HL-60 (cell line): ENCODE measurements around the gene CATSPERE.

Source experiments
- GABPA ChIP-seq: IDR thresholded peaks from 2 replicates; pipeline ENCODE4 v1.6.1; 2012; ENCODE audit warnings: low read depth
- POLR2AphosphoS5 ChIP-seq: IDR thresholded peaks from 2 replicates; pipeline ENCODE4 v1.6.1; 2012; ENCODE audit warnings: low read depth
- TF ChIP-seq, protein P1 (sequence below): IDR thresholded peaks from one replicate; pipeline ENCODE4 v1.5.1; 2011; ENCODE audit warnings: low read length, control low read depth, inconsistent platforms; ENCODE audit not compliant: insufficient read depth
- TF ChIP-seq, protein P2 (sequence below): IDR thresholded peaks from 2 replicates; pipeline ENCODE4 v1.6.1; 2012; ENCODE audit warnings: low read depth; ENCODE audit not compliant: insufficient replicate concordance

DNA sequence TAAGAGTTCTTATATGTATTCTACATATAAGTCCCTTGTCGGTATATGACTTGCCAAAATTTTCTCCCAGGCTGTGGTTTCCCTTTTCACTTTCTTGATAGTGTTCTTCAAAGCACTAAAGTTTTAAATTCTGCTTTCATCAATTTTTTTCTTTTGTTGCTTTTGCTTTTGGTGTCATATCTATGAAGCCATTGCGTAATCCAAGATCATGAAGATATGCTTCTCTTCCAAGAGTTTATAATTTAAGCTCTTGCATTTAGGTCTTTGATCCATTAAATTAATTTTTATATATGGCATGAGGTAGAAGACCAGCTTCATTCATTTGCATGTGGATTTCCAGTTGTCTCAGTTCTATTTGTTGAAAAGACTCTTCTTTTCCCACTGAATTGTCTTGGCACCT, 214.1 kb downstream of the CATSPERE start:
- TF ChIP-seq, protein P1, sequence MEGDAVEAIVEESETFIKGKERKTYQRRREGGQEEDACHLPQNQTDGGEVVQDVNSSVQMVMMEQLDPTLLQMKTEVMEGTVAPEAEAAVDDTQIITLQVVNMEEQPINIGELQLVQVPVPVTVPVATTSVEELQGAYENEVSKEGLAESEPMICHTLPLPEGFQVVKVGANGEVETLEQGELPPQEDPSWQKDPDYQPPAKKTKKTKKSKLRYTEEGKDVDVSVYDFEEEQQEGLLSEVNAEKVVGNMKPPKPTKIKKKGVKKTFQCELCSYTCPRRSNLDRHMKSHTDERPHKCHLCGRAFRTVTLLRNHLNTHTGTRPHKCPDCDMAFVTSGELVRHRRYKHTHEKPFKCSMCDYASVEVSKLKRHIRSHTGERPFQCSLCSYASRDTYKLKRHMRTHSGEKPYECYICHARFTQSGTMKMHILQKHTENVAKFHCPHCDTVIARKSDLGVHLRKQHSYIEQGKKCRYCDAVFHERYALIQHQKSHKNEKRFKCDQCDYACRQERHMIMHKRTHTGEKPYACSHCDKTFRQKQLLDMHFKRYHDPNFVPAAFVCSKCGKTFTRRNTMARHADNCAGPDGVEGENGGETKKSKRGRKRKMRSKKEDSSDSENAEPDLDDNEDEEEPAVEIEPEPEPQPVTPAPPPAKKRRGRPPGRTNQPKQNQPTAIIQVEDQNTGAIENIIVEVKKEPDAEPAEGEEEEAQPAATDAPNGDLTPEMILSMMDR: no peak
- TF ChIP-seq GABPA (no peak), POLR2AphosphoS5 (no peak)
- TF ChIP-seq, protein P2, sequence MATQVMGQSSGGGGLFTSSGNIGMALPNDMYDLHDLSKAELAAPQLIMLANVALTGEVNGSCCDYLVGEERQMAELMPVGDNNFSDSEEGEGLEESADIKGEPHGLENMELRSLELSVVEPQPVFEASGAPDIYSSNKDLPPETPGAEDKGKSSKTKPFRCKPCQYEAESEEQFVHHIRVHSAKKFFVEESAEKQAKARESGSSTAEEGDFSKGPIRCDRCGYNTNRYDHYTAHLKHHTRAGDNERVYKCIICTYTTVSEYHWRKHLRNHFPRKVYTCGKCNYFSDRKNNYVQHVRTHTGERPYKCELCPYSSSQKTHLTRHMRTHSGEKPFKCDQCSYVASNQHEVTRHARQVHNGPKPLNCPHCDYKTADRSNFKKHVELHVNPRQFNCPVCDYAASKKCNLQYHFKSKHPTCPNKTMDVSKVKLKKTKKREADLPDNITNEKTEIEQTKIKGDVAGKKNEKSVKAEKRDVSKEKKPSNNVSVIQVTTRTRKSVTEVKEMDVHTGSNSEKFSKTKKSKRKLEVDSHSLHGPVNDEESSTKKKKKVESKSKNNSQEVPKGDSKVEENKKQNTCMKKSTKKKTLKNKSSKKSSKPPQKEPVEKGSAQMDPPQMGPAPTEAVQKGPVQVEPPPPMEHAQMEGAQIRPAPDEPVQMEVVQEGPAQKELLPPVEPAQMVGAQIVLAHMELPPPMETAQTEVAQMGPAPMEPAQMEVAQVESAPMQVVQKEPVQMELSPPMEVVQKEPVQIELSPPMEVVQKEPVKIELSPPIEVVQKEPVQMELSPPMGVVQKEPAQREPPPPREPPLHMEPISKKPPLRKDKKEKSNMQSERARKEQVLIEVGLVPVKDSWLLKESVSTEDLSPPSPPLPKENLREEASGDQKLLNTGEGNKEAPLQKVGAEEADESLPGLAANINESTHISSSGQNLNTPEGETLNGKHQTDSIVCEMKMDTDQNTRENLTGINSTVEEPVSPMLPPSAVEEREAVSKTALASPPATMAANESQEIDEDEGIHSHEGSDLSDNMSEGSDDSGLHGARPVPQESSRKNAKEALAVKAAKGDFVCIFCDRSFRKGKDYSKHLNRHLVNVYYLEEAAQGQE: no peak
